HG03439 (cell line): ENCODE measurements around the gene IGLL1.
"Not testable (repeated sequence)": the region's sequence is repeated elsewhere in the genome, so short reads cannot be mapped to it uniquely, and the experiment has no call there.

Experiments
- ATAC-seq: cut with Tn5 transposase; IDR thresholded peaks from one replicate; pipeline ENCODE4 v1.9.1; 2021; ENCODE audit warnings: mild to moderate bottlenecking, moderate library complexity; ENCODE audit not compliant: unreplicated experiment

Gene IGLL1

GRCh38 chr22:23579870-23580575, at the start of gene IGLL1:
IGLL1 (minus strand) TSS chr22:23580290; CDS start chr22:23580190, 100 bp downstream.
- no peak for ATAC-seq

GRCh38 chr22:23628056-23628743, 48.1 kb upstream of the IGLL1 start:
- ATAC-seq, result not testable (repeated sequence)

- ATAC-seq, result not testable (repeated sequence)
Observed at GRCh38 chr22:23627401-23628055, 47.4 kb upstream of the IGLL1 start.

GRCh38 chr22:23626286-23626975, 46.3 kb upstream of the IGLL1 start:
- no peak for ATAC-seq

- no peak for ATAC-seq
Observed at GRCh38 chr22:23622634-23623033, 42.5 kb upstream of the IGLL1 start.

GRCh38 chr22:23621916-23622315, 41.8 kb upstream of the IGLL1 start:
- not testable (repeated sequence) for ATAC-seq

GRCh38 chr22:23621082-23621780, 41.1 kb upstream of the IGLL1 start:
- no peak for ATAC-seq

- ATAC-seq, result no peak
Observed at GRCh38 chr22:23613193-23613972, 33.3 kb upstream of the IGLL1 start.

GRCh38 chr22:23609983-23610781, 30.1 kb upstream of the IGLL1 start:
- no peak for ATAC-seq

- ATAC-seq, result no peak
Observed at GRCh38 chr22:23608583-23608982, 28.5 kb upstream of the IGLL1 start.

- no peak for ATAC-seq
Observed at GRCh38 chr22:23606204-23607131, 26.4 kb upstream of the IGLL1 start.

GRCh38 chr22:23604939-23605712, 25.0 kb upstream of the IGLL1 start:
- ATAC-seq, result no peak

- no peak for ATAC-seq
Observed at GRCh38 chr22:23603266-23603665, 23.2 kb upstream of the IGLL1 start.

GRCh38 chr22:23598805-23599518, 18.9 kb upstream of the IGLL1 start:
- no peak for ATAC-seq

GRCh38 chr22:23597576-23598268, 17.6 kb upstream of the IGLL1 start:
- not testable (repeated sequence) for ATAC-seq

GRCh38 chr22:23595904-23596303, 15.8 kb upstream of the IGLL1 start:
- not testable (repeated sequence) for ATAC-seq
